GM19438 (cell line): ENCODE results near the gene CTDSP2.
"Not testable (repeated sequence)": the region's sequence is repeated elsewhere in the genome, so short reads cannot be mapped to it uniquely, and the experiment has no call there.

ENCODE experiments used
- ATAC-seq: cut with Tn5 transposase; IDR thresholded peaks from one replicate; pipeline ENCODE4 v1.9.1; 2021; ENCODE audit warnings: low read depth; ENCODE audit not compliant: unreplicated experiment

CTDSP2 gene

GRCh38 chr12:57853864-57854556, 7.5 kb upstream of the CTDSP2 start:
- ATAC-seq: no peak

- no peak for ATAC-seq
These were observed 6.3 kb upstream of the CTDSP2 start for GRCh38 chr12:57852620-57853500.

- ATAC-seq: no peak
These were observed 5.7 kb upstream of the CTDSP2 start for GRCh38 chr12:57852200-57852599.

GRCh38 chr12:57851552-57851951, 5.0 kb upstream of the CTDSP2 start:
- no peak for ATAC-seq

- ATAC-seq: no peak
These were observed 4.4 kb upstream of the CTDSP2 start for GRCh38 chr12:57850854-57851430.

- ATAC-seq: not testable (repeated sequence)
These were observed 2.9 kb upstream of the CTDSP2 start for GRCh38 chr12:57849447-57849846.

GRCh38 chr12:57849035-57849434, 2.5 kb upstream of the CTDSP2 start:
- no peak for ATAC-seq

GRCh38 chr12:57848208-57848607, 1.7 kb upstream of the CTDSP2 start:
- no peak for ATAC-seq

- ATAC-seq: peak; percentile 7
These were observed 298 bp downstream of the CTDSP2 start for GRCh38 chr12:57846285-57846576.

GRCh38 chr12:57845478-57846284, 848 bp downstream of the CTDSP2 start:
- ATAC-seq: peak; percentile 37

GRCh38 chr12:57844709-57845477, 1.6 kb downstream of the CTDSP2 start:
- ATAC-seq: no peak

- no peak for ATAC-seq
These were observed 3.9 kb downstream of the CTDSP2 start for GRCh38 chr12:57842342-57843294.

- ATAC-seq: no peak
These were observed 5.1 kb downstream of the CTDSP2 start for GRCh38 chr12:57841445-57841844.

- no peak for ATAC-seq
These were observed 5.8 kb downstream of the CTDSP2 start for GRCh38 chr12:57840726-57841125.

- ATAC-seq: no peak
These were observed 6.5 kb downstream of the CTDSP2 start for GRCh38 chr12:57839996-57840395.

GRCh38 chr12:57838594-57839302, 7.8 kb downstream of the CTDSP2 start:
- ATAC-seq: no peak

GRCh38 chr12:57837864-57838562, 8.5 kb downstream of the CTDSP2 start:
- no peak for ATAC-seq
